CD4-positive, alpha-beta T cell treated with Interleukin-15 for 1 hour (primary cell): ENCODE measurements around the gene SLC6A19.

Experiments used
- DNase-seq: peaks from one replicate; pipeline ENCODE4 v3.0.0-alpha.2; 2020

Gene SLC6A19

GRCh38 chr5:1181451-1182359 is 19.7 kb upstream of the SLC6A19 start:
- no peak for DNase-seq

GRCh38 chr5:1182360-1182632 is 19.1 kb upstream of the SLC6A19 start:
- DNase-seq = no peak

DNA sequence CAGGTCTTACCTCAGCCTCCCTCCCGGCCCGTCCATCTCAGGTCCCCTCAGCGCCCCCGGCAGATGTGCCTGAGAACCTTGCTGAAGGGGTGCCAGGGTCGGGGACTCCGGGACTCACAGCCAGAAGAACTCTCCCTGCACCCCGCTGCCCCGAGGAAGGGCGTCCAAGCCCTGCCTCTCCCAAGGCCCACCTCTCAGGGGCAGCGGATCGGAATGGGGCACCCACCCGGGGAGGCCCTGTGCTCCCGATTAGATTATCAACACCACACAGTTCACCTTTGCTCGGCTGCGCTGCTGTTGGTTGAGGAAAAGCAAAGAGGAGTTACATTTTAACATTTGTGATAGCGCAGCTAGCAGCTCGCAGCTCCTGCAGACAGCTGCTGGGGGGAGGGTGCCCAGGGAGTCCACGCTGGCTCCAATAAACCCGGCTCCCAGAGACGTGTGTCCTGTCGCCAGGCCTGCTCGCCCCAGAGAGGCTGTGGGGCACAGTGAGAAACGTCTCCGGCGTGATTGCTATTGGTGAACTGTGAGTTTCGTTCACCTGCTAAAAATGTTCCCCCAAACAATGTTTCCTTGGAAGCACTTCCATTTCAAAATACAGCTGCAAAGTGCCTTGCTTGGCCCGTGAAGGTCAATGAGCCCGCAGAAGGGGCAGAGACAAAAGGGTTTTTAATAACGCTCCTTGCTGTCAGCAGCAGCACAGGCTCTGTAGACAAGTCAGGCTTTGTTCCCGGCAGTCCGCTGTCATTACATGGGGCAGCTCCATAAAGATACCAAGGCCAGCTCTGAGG is 18.6 kb upstream of the SLC6A19 start:
- DNase-seq = no peak

- DNase-seq = no peak
These were observed 17.8 kb upstream of the SLC6A19 start for GRCh38 chr5:1183424-1184162.

GRCh38 chr5:1184163-1184470 is 17.3 kb upstream of the SLC6A19 start:
- DNase-seq = no peak

DNA sequence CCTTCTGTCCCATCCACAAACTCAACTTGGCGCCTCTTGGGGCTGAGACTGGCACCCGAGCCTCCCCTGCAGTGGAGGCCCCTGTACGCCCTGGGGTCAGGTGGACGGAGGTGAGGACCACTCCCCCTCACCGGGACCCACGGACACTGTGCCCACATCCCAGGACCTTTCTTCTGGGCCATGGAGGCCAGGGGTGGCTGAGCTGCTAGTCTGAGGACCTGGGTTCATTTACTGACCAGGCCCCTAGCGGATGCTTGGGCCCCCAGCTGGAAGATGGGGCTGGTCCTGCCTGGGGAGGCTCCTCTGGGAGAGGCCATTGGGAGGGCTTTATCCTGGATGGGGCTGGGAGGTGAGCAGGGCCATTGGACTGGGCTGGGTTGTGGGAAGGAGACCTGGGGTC is 16.9 kb upstream of the SLC6A19 start:
- no peak for DNase-seq

- DNase-seq = no peak
These were observed 16.3 kb upstream of the SLC6A19 start for GRCh38 chr5:1185038-1185627.

GRCh38 chr5:1185629-1186350 is 15.6 kb upstream of the SLC6A19 start:
- no peak for DNase-seq

DNA sequence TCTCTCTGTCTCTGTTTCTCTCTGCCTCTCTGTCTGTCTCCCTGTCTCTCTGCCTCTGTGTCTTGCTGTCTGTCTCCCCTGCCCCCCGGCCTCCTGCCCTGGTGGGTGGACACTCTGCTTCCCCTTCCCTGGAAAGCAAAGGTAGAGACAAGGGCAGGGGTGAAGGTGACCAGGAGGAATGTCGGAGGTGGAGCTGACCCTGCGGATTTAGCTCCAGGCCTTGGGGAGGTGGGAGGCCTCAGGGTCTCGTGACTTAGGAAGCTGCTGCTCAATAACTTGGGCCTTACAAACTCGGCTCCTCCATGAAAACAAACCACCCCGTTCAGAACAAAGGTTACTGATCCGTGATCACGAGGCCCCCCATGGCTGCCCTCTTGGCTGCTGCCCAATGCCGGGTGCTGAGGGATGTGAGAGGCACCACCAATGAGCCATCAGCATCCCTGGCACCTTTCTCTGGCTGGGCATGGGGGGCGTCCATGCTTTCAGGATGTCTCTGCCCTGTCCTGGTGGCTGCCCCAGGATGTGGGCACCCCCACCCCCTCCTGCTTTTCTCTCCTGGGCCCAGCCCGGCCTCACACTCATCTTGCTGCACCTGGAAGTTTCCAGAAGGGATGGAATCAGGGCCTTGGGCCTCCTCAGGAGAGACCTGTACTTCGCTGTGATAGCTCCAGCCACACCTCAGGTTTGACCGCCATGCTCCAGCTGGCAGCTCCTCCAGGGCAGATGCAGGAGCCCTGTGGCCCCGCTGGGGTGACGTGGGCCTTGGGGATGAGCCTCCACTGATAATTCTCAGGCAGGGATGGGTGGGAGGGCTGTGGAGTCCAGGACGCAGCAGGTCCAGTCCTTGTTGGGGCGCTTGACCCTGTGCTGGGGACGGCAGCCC is 14.8 kb upstream of the SLC6A19 start:
- no peak for DNase-seq

- no peak for DNase-seq
These were observed 14.0 kb upstream of the SLC6A19 start for GRCh38 chr5:1187234-1187949.

DNA sequence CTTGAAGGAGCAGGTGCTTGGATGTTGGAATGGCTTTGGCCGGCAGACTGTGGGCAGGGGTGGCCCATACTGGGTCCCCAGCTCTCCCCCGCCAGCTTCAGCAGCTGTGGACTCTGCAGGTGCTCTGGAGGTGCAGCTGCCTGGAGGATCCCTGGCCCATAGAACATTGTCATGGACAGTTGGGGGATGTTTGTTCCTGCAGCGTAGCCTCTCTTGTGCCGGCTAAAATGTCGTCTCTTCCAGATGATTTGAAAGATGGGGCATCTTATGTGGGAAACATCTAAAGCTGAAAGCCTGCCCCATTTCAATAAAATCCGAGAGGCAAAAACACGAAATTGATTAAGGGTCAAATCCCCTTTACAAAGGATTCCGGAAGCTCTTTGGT is 13.5 kb upstream of the SLC6A19 start:
- DNase-seq = no peak

DNA sequence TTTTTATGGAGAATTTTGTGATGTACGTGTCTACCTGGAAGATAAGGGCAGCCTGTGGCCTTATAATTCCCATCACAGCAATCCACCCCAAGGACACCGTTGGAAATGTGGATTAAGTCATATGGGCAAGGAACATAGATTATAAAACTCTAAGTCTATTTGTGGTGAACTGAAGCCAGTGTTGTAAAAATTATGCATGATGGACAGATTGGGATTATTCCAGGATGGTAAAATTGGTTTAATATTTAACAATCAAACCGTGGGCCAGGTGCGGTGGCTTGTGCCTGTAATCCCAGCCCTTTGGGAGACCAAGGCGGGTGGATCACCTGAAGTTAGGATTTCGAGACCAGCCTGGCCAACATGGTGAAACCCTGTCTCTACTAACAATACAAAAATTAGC is 12.9 kb upstream of the SLC6A19 start:
- no peak for DNase-seq

GRCh38 chr5:1189269-1189668 is 12.1 kb upstream of the SLC6A19 start:
- no peak for DNase-seq

DNA sequence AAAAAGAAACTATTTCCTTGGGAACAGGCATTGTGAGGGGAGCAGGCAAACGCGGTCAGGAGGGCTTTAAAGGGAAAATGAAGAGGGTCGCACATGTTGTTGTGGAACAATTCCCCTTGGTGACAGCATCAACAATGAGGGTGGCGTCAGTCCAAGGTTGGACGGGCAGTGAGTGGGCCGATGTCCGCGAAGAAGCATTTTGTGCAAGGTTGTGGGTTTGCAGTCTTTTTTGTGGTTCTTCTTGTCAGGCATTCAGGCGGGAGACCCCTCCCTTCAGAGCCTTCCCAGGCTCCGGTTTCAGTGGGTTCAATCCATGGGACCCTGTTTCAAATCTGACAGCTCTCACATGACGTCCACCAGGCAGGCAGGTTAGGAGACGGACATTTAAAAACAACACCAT is 11.1 kb upstream of the SLC6A19 start:
- DNase-seq = no peak

DNA sequence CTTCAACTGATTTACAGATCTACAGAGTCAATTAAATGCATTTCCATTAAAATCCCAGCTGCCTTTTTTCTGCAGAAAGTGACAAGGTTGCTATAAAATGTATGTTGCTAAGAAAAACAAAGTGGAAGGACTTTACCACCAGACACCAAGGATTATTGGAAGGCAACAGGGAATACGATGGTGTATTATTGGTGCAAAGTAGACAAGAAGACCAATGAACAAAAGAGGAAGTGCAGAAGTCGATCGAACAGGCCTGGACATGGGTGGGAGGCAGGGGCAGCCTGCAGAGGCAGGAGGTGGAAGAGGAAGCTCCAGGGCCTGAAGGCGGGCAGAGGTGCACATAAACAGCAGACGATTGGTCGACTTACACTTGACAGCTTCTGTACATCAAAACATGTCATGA is 10.6 kb upstream of the SLC6A19 start:
- no peak for DNase-seq

GRCh38 chr5:1192971-1193590 is 8.3 kb upstream of the SLC6A19 start:
- DNase-seq = no peak

GRCh38 chr5:1193591-1193985 is 7.8 kb upstream of the SLC6A19 start:
- no peak for DNase-seq

- no peak for DNase-seq
These were observed 7.0 kb upstream of the SLC6A19 start for GRCh38 chr5:1194378-1194777.

GRCh38 chr5:1195439-1195838 is 6.0 kb upstream of the SLC6A19 start:
- DNase-seq = no peak

DNA sequence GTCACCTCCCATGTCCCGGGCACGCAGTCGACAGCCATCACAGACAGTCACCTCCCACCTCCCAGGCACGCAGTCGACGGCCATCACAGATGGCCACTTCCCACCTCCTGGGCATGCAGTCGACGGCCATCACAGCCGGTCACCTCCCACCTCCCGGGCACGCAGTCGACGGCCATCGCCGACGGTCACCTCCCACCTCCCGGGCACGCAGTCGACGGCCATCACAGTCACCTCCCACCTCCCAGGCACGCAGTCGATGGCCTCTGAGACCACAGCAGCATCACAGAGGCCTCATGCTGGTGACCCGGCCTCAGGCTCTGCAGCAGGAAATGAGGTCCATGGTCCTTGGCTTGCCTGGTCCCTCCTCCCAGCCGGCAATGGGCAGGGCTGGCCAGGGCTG is 5.5 kb upstream of the SLC6A19 start:
- no peak for DNase-seq

- no peak for DNase-seq
These were observed 4.8 kb upstream of the SLC6A19 start for GRCh38 chr5:1196562-1196961.
